Peyer's patch (tissue), 4 donors: ENCODE data around the gene SEMA3B.

ENCODE experiments used
- POLR2A ChIP-seq, 2 donors: fragments of 450-650 bp; IDR thresholded peaks; one replicate each; pipeline ENCODE4 v1.5.1; 2017; ENCODE audit warnings: antibody characterized with exemption in 2 of 2, mild to moderate bottlenecking in 2 of 2, moderate library complexity in 2 of 2
- TF ChIP-seq, protein P1 (sequence below), 6 experiments: fragments of 450-650 bp in 4 of 6; fragments of 200-600 bp in 2 of 6; sonication (generic) in 1 of 6; IDR thresholded peaks; one replicate each; pipeline ENCODE4 v1.5.1; 2017 to 2019; ENCODE audit warnings: antibody characterized with exemption in 6 of 6, mild to moderate bottlenecking in 3 of 6, moderate library complexity in 1 of 6

DNA sequence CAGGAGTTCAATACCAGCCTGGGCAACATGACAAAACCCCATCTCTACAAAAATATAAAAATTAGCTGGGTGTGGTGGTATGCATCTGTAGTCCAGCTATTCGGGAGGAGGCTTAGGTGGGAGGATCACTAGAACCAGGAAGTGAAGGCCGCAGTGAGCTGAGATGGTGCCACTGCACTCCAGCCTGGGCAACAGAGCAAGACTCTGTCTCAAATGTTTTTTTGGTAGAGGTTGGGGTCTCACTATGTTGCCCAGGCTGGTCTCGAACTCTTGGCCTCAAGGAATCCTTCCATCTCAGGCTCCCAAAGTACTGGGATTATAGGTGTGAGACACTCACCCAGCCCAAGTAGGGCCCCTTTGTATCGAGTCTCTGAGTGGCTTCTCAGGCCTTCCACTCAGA is 25.1 kb downstream of the SEMA3B start:
- TF ChIP-seq, protein P1, sequence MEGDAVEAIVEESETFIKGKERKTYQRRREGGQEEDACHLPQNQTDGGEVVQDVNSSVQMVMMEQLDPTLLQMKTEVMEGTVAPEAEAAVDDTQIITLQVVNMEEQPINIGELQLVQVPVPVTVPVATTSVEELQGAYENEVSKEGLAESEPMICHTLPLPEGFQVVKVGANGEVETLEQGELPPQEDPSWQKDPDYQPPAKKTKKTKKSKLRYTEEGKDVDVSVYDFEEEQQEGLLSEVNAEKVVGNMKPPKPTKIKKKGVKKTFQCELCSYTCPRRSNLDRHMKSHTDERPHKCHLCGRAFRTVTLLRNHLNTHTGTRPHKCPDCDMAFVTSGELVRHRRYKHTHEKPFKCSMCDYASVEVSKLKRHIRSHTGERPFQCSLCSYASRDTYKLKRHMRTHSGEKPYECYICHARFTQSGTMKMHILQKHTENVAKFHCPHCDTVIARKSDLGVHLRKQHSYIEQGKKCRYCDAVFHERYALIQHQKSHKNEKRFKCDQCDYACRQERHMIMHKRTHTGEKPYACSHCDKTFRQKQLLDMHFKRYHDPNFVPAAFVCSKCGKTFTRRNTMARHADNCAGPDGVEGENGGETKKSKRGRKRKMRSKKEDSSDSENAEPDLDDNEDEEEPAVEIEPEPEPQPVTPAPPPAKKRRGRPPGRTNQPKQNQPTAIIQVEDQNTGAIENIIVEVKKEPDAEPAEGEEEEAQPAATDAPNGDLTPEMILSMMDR (IDR thresholded peaks at IDR 0.05) = no peak
- TF ChIP-seq POLR2A (IDR thresholded peaks at IDR 0.05) = no peak
